Islet precursor cell (in vitro differentiated cells): ENCODE data around the gene DKC1.
"Not testable (repeated sequence)": the region's sequence is repeated elsewhere in the genome, so short reads cannot be mapped to it uniquely, and the experiment has no call there.

Experiments used
- DNase-seq: peaks from one replicate; pipeline ENCODE4 v3.0.0-alpha.2; 2018

DKC1 gene

DNA sequence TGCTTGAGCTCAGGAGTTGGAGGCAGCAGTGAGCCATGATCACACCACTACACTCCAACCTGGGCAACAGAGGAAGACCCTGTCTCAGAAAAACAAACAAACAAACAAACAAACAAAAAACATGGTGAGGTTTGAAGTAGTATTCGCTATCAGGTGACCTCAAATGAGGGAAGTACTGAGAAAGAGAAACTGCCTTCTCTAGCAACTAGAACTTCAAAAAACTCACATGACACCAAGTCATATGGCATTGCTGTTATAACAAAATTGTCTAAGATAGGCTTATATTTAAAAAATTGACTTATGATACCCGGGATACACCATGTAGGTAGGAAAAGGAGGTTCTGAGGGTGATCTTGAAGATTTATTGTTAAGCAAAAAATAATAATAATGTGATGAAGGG, 32.4 kb downstream of the DKC1 start:
- no peak for DNase-seq

DNA sequence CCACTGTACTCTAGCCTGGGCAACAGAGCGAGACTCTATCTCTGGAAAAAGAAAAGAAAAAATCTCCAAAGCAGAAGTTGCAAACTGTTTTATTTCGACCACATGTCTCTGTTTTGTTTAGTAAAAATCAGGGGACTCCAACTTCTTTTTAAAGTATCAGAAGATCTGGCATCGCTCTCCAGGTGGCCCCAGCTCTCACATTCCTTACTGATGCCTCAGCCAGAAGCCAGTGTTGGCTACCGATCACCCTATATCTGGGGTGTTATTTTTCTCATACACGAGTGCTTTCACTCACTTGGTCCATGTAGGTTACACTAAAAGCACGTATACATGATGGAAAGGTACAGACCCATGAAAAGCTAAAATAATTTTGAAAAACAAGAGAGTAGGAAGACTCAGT, 34.3 kb downstream of the DKC1 start:
- DNase-seq: no peak

DNA sequence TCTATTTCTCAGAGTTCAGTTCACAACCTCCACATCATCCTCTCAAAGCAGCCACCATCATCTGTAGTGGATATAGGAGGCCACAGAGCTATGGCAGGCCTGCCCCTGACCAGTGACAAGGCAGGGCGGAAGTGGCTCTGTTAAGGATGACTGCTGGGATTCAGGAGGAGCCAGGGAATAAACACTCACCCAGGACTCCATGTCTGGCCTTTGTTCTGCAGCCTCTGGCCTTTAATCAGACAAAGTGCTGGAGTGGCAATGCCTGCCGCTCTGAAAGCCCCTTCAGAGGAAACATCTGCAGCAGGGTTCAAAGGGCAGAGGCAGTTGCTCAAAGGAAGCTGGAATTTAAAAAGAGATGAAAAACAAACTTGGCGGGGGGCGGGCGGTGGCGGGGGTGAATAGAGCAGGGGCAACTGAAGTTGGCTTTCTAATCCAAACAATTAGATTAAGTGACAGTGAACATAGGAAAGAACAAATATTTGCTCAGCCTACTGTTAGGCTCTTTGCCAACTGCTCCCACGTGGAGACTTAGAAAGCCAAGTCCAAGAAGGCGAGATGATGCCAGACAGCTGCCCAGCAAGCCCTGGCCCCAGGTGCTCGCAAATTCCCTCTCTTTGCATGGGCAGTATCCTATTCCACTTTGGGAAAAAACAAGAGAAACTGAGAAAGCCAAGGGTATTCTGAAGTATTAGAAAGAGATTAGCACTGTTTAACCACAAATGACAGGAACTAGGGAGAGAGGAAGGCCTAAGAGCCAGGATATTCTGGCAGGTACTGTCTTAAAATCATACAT, 37.1 kb downstream of the DKC1 start:
- DNase-seq: no peak

DNA sequence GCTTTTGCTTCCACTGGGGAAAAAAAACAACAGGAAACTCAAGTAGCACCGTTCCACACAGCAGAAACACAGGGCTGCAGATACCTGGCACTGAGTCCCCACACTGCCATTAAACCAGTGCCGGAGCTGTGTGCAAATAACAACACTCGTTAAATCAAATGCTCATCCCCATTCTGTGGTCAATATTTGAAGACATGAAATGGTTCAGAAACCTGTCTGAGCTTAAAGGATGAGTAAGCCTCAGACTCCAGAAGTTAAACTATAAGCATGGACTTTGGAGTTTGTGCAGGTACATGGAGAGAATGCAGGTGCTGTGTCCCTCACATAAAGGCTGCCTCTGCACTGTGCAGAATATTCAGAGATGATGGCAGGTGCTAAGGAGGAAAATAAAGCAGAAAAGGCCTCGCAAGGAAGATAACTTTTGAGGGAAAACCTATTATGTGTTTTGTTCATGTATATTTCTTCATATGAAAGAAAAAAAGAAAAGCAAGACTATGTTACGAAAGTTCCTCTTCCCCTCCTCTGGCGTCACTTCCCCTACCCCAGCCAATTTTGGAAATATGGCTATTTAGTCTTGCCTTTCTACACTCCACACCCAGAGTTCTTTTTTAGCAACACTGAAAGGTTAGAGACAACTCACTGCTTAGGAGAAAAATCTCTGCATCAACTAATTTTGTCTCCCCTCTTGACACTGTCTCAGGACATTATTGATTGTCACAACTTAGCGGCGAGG, 38.0 kb downstream of the DKC1 start:
- DNase-seq: no peak

DNA sequence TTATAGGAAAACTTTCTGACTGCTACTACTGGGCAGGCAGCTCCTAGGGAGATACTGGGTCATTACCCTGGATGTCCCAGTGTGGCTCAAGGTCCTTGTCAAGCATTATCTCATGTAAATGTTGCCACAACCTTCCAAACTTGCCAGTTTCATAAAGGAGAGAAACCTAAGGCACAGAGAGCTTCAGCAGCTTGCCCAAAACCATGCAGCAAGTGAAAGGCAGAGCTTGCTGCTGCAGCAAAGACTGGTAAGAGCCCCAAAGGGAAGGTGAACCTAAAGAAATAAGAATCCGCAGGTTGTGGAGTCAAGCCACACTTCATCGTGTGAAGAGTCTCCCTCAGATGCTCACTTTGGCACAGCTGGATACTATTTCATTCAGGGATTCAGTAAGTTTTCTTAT, 40.3 kb downstream of the DKC1 start:
- no peak for DNase-seq

DNA sequence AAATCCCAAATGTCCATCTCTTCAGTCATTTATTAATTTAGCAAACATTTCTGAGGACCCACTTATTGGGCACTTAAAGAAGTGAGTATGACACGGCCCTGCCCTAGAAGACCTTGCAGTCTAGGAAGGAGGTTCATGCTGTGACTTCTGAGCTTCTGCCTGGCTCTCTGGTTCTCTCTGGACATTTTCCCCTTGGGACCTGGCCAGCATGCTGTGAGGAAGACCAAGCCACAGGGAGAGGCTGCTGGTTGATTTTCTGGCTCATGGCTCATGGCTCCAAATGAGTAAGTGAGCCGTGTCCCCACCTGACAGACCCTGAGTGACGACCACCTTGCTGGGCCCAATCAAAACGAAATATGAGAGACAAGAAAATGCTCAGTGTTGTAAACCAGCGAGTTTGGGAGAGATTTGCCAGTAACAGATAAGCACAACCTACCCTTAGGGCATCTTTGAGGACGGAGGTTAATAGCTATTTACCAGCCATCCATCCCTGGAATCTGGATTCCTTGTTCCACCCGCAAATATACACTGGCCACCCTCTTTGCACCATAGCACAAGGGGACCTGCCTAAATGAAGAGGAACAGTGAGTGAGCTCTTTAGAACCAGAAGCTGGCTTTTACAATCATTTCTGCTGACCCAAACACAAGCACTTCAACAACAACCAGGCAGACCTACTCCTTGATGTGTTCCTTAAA, 41.7 kb downstream of the DKC1 start:
- no peak for DNase-seq

DNA sequence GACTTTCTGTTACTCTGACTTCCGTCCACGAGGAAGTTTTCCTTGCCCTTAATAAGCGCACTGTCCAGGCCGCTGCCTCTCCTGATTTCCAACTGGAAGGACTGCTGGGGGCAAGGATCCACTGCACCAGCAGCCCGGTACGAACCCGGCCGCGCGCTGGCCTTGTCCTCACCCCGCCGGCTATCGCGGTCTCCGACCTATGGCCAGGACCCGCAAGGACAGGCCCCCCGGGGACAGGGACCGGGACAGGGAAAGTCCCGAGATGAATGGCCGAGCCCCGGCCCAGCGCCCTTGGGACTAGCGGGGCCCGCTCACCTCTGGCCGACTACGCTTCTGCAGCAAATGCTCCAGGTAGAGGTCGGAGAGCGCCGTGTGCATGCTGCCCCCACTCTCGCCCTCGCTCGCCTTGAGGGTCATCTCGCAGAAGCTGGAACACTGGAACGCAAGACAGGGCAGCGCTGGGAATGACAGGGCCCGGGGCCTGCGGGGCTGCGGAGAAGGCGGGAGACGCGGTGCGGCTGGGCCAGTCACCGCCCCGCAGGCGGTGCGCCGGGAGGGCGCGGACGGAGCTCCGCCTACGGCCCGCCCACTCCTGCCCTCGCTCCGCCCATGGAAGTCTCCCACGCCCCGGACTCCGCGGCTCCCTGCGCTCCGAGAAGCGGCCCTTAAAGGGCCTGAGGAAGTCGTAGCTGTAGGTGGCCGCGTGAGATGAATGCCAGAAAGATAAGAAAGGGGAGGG, 42.5 kb downstream of the DKC1 start, which contains the start of gene MPP1:
MPP1 (minus strand) TSS at position 529 of the 739 bp plus-strand sequence; CDS start at position 417, 112 bp downstream.
- DNase-seq: peak; percentile 88

DNA sequence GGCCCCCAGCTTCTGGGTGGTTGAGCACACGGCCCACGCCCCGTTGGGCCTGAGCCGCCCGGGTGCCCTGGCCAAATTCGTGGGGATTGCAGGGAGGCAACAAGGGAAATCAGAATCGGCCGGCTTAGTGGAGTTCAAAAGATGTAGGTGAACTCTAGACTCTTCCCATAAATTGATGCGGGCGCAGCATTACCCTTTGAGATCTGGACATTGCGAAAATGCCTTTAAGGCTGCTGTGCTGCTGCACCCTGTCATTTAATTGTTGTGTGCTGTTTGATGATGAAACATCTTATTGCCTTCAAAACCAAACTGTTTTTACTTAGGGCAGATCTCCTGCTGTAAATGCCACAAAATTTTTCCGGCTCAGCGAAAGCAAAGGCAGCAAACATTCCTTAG, 43.0 kb downstream of the DKC1 start:
- no peak for DNase-seq

DNA sequence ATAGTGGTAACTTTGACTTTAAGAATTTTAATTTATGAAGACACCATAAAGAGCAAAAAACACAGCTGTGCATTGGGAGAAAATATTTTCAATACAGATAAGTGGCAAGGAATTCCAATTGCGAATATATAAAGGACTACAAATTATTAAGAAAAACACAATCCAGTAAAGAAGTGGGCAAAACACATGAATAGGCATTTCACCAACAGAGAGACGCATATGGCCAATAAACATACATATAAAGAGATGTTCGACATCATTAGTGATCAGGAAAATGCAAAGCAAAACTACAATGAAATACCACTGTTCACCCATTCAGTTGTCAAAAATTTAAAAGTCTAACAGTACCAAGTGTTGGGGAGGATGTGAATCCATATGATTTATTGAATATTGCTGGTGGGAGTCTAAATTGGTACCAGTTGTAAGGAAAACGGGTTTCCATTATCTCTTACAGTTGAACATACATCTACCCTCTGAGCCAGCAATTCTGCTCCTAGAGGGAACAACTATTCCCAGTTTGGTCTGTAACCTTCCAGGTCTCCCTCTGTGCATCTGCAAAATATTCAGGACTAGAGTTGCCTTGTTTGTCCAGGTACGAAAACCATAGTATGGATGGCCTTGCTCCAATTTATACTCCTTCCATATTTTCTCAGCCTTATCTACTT, 44.3 kb downstream of the DKC1 start:
- DNase-seq: no peak

DNA sequence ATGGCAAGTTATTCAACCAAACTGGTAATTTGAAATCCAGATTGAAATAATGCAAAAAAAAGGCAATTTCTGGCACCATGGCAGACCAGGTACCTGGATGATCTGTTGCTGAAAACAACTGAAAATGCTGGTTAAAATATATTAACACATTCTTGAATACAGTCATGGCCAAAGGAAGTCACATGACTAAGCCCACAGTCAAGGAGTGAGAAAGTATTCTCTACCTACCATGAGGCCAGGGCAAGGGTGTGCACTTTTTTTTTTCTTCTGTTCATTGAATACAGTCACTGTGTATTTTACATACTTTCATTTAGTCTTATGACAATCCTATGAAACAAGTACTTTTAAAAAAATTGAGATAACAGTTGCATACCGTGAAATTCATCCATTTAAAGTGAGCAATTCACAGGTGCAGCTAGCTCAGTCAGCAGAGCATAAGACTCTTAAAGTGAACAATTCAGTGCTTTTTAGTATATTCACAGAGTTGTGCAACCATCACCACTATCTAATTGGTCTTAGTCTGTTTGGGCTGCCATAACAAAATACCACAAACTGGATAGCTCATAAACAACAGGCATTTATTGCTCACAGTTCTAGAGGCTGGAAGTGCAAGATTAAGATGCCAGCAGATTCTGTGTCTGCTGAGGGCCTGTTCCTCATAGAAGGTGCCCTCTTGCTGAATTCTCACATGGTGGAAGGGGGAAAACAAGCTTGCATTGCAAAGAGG, 47.4 kb downstream of the DKC1 start:
- no peak for DNase-seq

DNA sequence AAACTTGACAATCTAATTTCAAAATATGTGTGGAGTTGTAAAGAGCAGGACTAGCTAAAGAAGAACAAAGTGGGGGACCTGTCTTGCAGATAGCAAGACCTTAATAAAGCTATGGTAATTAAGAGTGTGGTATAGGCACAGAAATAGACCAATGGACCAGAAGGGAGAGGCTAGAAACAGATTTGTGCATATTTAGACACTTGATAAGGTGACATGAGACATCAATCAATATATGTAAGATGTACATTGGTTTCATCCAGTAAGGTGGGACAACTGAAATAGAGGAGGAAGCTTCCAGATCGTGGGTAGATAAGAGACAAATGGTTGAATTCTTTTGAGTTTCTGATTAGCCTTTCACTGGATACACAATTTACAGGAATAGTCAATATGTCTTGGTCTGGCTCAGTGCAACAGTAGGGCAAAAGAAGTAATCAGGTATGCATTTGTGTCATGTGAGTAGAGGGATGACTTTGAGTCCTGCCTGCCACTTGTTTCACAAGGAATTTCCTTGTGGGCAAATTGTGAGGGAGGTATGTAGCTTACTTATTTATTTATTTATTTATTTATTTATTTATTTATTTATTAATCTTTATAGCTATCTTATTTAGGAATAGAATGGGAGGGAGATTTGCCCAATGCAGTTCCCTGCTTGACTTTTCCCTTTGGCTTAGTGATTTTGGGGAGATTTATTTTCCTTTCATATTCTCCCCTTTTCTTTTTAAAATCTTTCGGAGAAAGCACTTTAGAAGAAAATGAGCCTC, 49.9 kb downstream of the DKC1 start:
- DNase-seq: no peak

DNA sequence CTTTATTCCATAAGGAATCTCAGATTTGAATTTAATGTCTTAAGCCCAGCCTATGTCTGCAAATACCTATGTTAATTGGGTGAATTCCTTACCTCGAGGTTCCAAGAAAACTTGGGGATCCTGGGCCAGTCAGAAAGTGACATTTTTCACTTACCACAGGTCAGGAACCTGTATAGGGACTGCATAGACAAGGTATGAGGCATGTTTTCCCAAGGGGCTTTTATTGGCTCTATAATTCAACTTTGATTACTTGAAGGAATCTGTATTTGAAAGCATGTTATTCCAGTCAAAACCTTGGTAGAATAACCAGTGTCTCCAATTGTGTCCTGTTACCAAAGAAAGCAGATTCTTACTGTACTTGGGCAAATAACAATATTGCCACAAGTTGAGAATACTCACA, 51.1 kb downstream of the DKC1 start:
- DNase-seq: no peak

DNA sequence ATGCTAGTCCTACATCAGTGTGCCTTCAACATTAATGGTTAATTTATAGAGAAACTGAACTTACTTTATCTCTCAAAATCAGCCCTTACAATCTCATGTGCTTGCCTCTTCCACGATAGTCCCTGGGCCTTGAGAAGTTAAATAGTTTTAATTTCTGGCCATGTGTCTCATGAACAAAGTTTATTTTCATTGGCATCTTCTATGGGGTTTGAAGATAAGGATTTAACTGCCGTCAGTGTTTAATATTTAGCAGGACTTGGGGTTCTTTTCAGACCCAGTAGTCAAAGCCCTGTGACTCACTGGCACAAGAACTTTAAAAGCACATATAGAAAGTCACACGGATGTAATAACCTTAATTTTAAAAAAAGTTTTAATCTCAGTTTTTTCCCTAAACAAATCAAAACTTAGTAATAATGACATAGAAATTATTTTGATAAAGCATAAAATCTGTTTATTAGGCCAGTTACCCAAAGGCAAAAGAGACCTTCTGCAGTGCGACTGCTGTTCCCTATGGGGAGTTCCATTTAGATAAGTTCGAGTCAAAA, 52.7 kb downstream of the DKC1 start:
- DNase-seq: no peak

DNA sequence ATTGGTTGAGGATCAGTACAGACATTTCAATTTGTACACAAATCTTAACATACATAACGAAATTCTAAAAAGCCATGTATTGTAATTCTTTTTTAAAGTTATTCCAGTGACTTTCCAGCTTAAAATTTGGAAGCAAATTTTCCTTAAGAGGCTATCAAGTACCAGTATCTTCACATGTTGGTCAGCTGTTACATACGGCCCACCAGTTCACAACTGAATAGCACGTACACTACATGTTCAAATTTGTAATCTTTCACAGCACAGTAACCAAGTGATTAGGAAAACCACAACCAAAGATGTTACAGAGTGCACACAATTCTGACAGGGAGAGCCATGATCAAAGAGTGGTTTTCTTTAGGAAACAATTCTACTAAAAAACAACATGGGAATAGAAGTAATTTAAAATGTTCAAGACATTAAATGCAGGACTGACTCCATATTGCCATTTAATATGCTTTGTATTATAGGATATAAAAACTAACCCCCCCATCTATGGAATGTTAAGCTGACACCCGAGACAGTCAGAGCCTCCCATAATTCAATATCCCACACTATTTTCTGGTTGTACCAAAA, 53.7 kb downstream of the DKC1 start:
- not testable (repeated sequence) for DNase-seq

DNA sequence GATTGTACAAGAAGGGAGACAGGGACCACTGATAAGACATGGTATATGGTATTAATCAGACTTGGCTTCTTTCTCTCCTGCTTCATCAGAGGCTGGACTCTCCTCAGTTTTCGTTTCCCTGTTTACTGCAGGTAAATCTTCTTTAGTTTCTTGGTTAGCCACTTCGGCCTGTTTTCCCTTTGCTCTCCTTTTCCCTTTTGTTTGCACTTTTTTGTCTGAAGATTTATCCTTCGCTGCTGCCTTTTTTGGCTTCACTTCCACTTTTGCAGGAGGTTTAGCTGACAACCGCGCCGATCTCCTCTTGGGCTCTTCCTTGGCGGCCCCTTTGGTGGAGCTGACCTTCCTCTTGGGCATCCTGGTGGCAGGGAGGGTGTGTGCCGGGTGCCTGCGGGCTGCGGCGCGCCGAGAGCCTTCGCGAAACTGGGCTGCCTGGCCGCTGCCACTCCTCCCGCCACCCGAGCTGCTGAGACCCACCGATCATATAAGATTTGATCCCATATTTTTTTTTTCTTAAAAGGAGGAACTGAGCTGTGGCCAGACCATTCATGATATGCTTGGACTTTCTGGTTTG, 54.5 kb downstream of the DKC1 start:
- DNase-seq: not testable (repeated sequence)

DNA sequence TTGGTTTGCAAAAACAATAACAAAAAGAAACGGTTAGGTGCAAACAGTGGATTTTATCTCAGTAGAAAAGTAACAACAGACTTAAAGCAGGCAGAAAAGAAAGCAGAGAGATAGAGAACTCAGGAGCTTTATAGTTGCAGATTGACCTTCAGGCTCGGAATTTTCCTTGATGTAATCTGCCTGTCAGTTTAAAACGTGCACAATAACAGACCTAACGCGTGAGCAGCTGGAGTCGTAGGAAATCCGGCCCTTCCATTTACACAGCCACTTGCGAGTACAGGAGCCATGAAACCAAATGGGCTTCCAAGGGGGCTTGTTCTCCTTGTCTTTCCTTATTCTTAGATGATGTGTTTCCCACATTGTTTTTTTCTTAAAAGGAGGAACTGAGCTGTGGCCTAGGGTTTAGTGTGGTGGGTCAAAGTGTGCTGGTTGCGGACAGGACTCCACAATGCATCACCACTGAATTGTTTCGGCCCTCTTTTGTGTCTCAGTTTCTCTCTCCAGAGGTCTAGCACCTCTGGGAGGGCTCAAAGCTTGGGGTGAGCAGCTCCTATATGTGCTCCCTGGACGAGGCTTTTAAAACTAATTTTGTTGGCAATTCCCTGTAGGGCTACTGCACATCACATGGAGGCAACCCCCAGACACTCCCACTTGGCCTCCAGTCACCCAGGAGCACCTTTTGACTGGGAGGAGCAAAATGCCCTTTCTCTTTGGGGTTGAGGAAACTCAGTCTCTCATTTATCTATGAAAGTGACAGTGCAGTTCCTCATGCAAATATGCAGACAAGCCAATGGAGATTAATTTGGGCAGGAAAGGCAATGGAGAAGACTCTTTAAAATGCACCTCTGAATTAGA, 56.5 kb downstream of the DKC1 start:
- no peak for DNase-seq

DNA sequence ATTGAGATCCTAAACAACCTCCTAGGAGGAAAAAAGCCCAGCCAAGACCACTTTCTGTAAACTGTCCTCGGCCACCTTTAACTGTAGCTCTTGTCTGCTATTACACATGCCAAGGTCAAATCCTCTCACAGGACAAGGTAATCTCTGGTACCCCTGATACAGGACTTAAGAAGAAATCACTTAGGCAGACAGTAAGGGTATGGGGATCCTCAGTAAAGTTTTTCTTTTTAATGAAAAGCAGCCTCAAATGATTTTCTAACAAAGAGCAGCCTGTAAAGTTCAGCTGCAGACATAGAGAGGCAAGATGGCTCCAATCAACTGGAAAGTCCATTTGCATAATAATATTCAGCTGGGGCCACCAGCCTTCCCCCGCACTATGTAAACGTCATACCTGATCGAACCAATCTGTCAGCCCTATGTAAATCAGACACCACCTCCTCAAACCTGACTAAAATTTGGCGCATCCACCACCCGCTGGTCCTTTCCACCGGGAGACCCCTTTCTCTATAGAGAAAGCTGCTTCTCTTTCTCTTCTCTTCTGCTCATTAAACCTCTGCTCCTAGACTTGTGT, 57.2 kb downstream of the DKC1 start:
- no peak for DNase-seq

DNA sequence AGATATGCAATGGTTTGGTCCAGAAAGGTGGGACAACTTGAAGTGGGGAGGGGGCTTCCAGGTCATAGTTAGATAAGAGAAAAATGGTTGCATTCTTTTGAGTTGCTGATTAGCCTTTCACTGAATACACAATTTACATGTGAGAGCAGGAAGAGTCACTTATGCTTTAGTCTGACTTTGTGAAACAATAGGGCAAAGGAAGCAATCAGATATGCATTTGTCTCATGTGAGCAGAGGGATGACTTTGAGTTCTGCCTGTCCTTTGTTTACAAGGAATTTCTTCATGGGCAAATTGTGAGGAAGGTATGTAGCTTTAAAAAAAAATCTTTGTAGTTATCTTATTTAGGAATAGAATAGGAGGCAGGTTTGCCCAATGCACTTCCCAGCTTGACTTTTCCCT, 58.9 kb downstream of the DKC1 start:
- no peak for DNase-seq

DNA sequence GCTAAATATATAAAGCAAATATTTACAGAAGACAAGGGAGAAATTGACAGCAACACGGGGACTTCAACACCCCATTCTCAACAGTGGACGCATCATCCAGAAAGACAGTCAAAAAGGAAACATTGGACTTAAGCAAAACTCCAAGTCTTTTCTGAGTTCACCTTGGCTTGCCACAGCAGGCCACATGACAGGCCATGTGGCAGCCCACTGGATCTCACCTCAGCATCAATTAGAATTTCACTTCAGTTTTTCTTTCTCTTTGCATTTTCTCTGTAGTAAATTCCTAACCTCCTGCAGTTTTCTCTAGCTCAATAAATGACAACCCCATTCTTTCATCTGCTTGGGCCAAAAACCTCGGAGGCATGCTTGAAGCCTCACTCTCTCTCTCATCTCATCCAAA, 59.4 kb downstream of the DKC1 start:
- no peak for DNase-seq
